Bronchial epithelial cell (primary cell): ENCODE results near the gene AOPEP. TPM values are rescaled to one million over a fixed set of nuclear protein-coding genes. Genes with fewer than 3 reads are reported as not detected.

Experiments
- DNase-seq: peaks from one replicate; pipeline ENCODE4 v3.0.0-alpha.2; 2010; ENCODE audit warnings: low read depth
- FAIRE-seq: peaks from 2 replicates; lab custom pipeline; 2011; peaks lifted over from hg19 to GRCh38; lab: Jason Lieb, UNC
- H3K27me3 ChIP-seq: 2 replicates; pipeline ENCODE4 v1.5.1; 2011; ENCODE audit warnings: low read length; ENCODE audit not compliant: control insufficient read depth, insufficient read depth
- H3K36me3 ChIP-seq: 2 replicates; pipeline ENCODE4 v1.5.1; 2011; ENCODE audit warnings: low read length; ENCODE audit not compliant: control insufficient read depth, insufficient read depth
- H3K4me3 ChIP-seq: 2 replicates; pipeline ENCODE4 v1.5.1; 2011; ENCODE audit warnings: mild to moderate bottlenecking, low read depth, low read length, control low read depth
- total RNA-seq: library from RNA; depleted of rRNA; stranded (reverse); fragments of >200 nt; gene quantifications from 2 replicates; pipeline ENCODE4 v1.2.1, GENCODE V29; 2014
- TF ChIP-seq, protein P1 (sequence below): IDR thresholded peaks from 2 replicates; pipeline ENCODE4 v1.5.1; 2011; ENCODE audit warnings: mild to moderate bottlenecking, moderate library complexity, low read length, control low read depth, inconsistent platforms; ENCODE audit not compliant: insufficient read depth, severe bottlenecking

Gene AOPEP
- total RNA-seq, 1 donor from 2014 or later = 91.1 TPM

DNA sequence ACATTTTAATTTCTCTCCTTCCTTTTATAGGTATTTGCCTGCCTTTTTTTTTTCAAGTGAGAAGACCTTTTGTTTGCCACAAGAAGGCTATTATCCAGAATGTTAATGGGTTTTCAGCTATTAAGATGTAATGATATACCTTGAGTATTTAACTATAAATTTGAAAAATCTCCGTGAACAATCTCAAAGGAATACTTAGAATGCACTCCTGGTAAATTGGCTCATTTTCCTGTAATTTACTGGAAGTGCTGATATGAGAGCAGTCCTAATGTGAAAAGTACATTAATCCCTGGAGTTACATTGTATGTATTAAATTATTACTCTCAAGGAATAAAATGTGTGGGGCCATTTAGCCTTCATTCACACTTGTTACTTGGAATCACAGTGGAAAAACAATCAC lies 32.4 kb downstream of the AOPEP start:
- TF ChIP-seq, protein P1, sequence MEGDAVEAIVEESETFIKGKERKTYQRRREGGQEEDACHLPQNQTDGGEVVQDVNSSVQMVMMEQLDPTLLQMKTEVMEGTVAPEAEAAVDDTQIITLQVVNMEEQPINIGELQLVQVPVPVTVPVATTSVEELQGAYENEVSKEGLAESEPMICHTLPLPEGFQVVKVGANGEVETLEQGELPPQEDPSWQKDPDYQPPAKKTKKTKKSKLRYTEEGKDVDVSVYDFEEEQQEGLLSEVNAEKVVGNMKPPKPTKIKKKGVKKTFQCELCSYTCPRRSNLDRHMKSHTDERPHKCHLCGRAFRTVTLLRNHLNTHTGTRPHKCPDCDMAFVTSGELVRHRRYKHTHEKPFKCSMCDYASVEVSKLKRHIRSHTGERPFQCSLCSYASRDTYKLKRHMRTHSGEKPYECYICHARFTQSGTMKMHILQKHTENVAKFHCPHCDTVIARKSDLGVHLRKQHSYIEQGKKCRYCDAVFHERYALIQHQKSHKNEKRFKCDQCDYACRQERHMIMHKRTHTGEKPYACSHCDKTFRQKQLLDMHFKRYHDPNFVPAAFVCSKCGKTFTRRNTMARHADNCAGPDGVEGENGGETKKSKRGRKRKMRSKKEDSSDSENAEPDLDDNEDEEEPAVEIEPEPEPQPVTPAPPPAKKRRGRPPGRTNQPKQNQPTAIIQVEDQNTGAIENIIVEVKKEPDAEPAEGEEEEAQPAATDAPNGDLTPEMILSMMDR = no peak
- FAIRE-seq = no peak
- no peak for DNase-seq
- Histone ChIP-seq H3K27me3 (no peaks in the 10 kb centered on the region), H3K36me3 (peaks cover 7% of the 10 kb centered on the region), H3K4me3 (no peak overlapping the region)

DNA sequence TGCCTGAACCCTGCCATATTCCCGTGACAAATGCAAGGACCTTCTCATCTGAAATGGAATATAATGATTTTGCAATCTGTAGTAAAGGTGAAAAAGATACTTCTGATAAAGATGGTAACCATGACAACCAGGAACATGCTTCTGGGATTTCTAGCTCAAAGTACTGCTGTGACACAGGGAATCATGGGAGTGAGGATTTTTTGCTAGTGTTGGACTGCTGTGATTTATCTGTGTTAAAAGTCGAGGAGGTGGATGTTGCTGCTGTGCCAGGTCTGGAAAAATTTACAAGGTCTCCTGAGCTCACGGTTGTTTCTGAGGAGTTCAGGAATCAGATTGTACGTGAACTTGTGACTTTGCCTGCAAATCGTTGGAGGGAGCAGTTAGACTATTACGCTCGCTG lies 33.5 kb downstream of the AOPEP start:
- no peak overlapping the region for H3K4me3 ChIP-seq
- no peak for FAIRE-seq

DNA sequence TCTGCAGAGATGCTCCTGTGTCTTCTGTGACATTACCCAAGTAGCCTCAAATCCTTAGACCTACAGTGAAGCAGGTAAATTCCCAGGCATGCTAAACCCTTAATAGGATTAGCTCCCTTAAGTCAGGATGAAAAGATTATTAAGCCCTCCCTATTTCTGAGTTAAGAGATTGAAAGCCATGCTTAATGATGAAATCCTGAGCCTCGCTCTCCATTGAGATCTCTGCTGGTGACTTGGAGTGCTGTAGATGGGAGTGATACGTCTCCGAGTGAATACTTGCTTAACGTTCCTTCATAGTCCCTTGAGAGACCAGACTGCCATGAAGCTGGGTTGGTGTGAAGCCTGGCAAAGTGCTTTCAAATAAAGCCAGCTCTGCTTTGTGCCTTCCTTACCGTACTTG lies 34.2 kb downstream of the AOPEP start:
- TF ChIP-seq, protein P1 = no peak
- H3K36me3 ChIP-seq = peaks cover 7% of the 10 kb centered on the region
- FAIRE-seq = no peak
- DNase-seq = no peak
- H3K27me3 ChIP-seq = no peaks in the 10 kb centered on the region
- H3K4me3 ChIP-seq = no peak overlapping the region

More for the DNA sequence above, 33.5 kb downstream of the AOPEP start:
- DNase-seq = no peak
- peaks cover 7% of the 10 kb centered on the region for H3K36me3 ChIP-seq
- TF ChIP-seq, protein P1 = no peak
- H3K27me3 ChIP-seq = no peaks in the 10 kb centered on the region

DNA sequence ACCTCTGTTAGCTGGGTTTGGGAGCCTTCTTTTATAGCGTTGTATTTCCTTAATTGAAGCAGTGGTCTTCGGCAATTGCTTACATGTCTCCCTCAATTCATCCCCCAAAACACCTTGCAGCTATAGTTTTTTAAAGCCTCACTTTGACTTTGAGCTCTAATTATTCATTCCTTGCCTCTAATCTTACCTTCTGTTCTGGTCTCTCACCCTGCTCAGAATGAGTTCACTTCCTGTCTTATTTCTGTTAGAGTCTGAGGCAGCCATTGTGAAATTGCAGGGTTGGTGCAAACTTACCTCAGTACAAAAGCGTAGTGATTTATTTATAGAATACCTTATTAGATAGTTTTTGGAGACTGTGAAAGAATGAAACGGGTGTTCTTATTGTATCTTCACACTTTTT lies 35.0 kb downstream of the AOPEP start:
- DNase-seq (peak; percentile 45), FAIRE-seq (no peak)
- TF ChIP-seq, protein P1 = no peak

DNA sequence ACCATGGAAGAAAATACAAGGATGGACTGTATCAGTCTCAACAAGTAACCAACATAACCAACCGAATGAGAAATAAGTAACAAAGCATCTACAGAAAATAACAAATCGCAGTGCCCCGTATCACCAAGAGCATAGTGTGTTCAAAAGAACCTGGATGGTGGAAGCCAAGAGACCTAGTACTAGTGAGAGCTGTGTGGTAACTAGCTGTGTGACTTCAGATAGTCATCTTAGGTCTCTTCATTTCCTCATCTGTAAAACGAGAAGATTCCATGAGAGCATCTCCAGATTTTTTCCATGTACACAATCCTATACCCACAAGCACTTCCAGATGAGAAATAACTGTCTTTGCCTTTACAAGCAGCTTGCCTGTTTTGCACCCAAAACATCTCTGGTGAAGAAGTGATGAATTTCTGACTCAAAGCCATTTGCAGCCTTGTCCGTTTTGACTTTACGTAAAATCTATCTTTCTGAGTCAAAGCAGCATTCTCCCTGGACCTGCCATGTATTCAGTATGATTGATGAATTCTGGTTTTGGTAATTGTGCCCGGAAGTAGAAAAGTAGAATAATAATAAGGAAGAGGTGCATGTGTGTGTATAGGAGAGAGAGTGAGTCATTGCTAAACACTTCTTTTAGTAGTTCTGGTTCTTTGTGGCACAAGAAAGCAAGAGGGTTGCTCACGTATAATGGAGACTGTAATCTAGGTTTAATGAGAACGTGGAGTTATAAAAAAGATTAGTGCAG lies 41.0 kb downstream of the AOPEP start:
- Histone ChIP-seq H3K4me3 (no peak overlapping the region), H3K27me3 (no peaks in the 10 kb centered on the region), H3K36me3 (no peaks in the 10 kb centered on the region)
- FAIRE-seq = no peak
- no peak for DNase-seq
- TF ChIP-seq, protein P1 = no peak

More for the DNA sequence above, 35.0 kb downstream of the AOPEP start:
- Histone ChIP-seq H3K36me3 (peaks cover 7% of the 10 kb centered on the region), H3K4me3 (no peak overlapping the region), H3K27me3 (no peaks in the 10 kb centered on the region)
